GM19099 (cell line): Measurements from ENCODE around the gene ZNRF1.
A peak's percentile ranks its signal among the peaks of the same experiment; 100 is the strongest.

Experiments
- POLR2A ChIP-seq: IDR thresholded peaks from 3 replicates; pipeline ENCODE4 v1.6.1; 2011; ENCODE audit warnings: low read depth; ENCODE audit not compliant: insufficient read length; ENCODE audit errors: extremely low read depth

The ZNRF1 gene

DNA sequence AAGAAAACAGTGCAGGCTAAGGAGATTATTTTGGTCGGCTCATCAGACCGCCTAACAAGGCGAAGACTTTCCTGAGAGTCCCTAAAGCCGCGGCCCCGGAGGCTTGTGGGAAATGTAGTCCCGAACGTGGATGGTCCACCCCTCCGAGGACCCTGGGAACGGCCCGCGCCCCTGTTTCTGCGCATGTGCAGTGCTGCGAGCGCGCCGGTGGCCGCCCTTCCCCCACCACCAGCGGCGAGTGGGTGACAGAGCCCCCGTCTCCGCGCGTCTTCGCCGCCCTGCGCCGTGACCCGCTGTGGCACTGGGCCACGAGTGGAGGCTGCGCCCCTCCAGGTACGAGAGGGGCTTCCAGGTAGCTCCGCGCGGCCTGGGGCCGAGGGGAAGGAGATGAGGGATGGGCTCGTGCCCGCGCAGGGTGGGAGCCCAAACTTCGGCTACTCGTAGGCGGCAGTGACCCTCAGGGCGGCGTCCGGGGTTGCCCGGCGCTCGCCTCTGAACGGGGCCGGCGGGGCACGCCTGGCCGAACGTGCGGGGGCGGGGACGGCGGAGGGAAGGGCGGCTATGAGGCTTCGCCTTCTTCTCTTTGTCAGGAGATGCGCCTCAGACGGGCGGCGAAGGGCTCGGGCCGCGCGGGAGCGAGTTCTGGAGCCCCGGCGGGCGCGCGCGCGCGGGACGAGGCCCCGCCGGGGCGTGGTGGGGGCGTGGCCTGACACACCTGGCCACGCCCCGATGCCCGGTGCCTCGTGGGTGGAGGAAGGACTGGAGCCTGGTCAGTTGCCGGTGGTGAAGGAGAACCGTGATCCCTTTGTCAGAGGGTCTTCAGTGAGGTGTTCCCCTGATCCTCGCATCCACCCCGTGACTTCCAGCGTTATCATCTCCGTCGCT lies 149.7 kb downstream of the ZNRF1 start, which contains the start of gene ZFP1:
Gene ZFP1, plus strand, starts transcription at position 214 of the 885 bp plus-strand sequence. CDS start 4,428 bp downstream, outside the sequence.
- TF ChIP-seq POLR2A = peak; percentile 70

DNA sequence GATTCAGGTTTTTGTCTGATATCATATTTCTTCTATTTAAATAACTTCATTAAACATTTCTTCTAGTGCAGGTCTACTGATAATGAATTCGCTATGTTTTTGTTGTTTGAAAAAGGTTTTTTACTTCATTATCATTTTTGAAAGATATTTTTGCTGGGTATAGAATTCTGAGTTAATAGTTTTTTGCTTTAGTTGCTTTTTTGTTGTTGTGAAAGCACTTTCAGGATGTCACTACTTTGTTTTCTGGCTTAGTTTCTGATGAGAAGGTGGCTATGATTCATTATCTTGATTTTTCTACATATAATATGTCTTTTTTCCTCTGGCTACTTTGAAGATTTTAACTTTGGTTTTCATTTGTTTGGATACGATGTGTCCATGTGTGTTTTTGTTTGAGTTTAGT lies 153.0 kb downstream of the ZNRF1 start:
- TF ChIP-seq POLR2A = no peak

DNA sequence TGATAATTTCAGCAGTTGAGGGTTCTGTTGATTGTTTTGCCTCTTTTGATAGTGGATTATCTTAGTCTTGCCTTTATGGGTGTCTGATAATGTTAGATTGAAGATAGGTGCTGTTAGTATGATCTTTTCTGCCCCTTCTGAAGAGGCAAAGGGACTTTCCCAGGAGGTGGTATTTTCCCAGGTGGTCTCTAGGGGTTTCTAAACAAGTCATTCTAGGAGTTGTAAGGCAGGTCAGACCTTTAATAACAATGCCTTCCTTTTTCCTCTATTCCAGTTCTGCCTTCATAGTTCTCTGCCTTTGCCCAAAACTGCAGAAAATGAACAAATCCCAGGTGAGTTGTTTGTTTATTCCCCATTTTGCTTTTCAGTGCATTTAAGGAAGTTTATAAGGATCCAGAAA lies 153.8 kb downstream of the ZNRF1 start:
- no peak for TF ChIP-seq POLR2A

DNA sequence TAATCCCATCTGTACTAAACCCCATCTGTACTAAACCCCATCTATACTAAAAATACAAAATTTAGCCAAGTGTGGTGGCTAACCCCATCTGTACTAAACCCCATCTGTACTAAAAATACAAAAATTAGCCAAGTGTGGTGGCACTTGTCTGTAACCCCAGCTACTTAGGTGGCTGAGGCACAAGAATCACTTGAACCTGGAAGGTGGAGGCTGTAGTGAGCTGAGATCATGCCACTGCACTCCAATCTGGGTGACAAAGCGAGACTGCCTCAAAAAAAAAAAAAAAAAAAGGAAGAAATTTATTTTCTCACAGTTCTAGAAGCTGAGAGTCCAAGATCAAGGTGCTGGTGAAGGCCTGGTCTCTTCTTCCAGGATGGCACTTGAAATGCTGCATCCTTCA lies 161.6 kb downstream of the ZNRF1 start:
- TF ChIP-seq POLR2A = no peak
